ENCODE measurements around the gene KRT7.

GRCh38 chr12:52245962-52246569 is 13.0 kb downstream of the KRT7 start:
- TF ChIP-seq EZH2 (IDR thresholded peaks at IDR 0.05) (no peak), POLR2AphosphoS5 (IDR thresholded peaks at IDR 0.05; ENCODE audit: borderline replicate concordance, low read depth, low read length) (no peak), FOXP2 (optimal IDR thresholded peaks at IDR 0.05; ENCODE audit: control extremely low read depth, extremely low read length, insufficient read depth) (no peak)
